HepG2 (cell line): Measurements from ENCODE around the gene OBSL1. TPM values are rescaled to one million over a fixed set of nuclear protein-coding genes. Genes with fewer than 3 reads are reported as not detected.

Source experiments
- AGO2 ChIP-seq: fragments of 200-400 bp; formaldehyde crosslinking; optimal IDR thresholded peaks from 2 replicates; pipeline ENCODE3; 2017; ENCODE audit warnings: mild to moderate bottlenecking, low read depth, low read length, moderate library complexity
- AKAP8 ChIP-seq: sonication (generic); formaldehyde crosslinking; IDR thresholded peaks from 2 replicates; pipeline ENCODE4 v1.5.1; 2020; ENCODE audit warnings: mild to moderate bottlenecking, missing genetic modification reagents
- ETV5 ChIP-seq: IDR thresholded peaks from 2 replicates; pipeline ENCODE4 v1.6.1; 2018; ENCODE audit warnings: missing biosample characterization, missing genetic modification reagents, inconsistent platforms, borderline replicate concordance
- FOSL1 ChIP-seq: sonication (generic); formaldehyde crosslinking; IDR thresholded peaks from 2 replicates; pipeline ENCODE4 v1.9.0; 2021; ENCODE audit warnings: missing genetic modification reagents, borderline replicate concordance
- HHEX ChIP-seq: IDR thresholded peaks from 2 replicates; pipeline ENCODE4 v1.6.1; 2016; ENCODE audit warnings: control low read depth
- HOXD1 ChIP-seq: sonication (generic); formaldehyde crosslinking; IDR thresholded peaks from 2 replicates; pipeline ENCODE4 v1.5.0; 2020; ENCODE audit warnings: missing genetic modification reagents
- ISL2 ChIP-seq: sonication (generic); formaldehyde crosslinking; IDR thresholded peaks from 2 replicates; pipeline ENCODE4 v1.5.0; 2020; ENCODE audit warnings: missing genetic modification reagents
- KDM6A ChIP-seq: IDR thresholded peaks from 2 replicates; pipeline ENCODE4 v1.6.1; 2016; ENCODE audit warnings: low read depth
- MAF1 ChIP-seq: sonication (generic); formaldehyde crosslinking; IDR thresholded peaks from 2 replicates; pipeline ENCODE4 v1.5.0; 2020; ENCODE audit warnings: missing genetic modification reagents, borderline replicate concordance
- MED1 ChIP-seq: sonication (generic); formaldehyde crosslinking; IDR thresholded peaks from 2 replicates; pipeline ENCODE4 v1.4.0; 2020; ENCODE audit warnings: missing genetic modification reagents
- NRL ChIP-seq: sonication (generic); formaldehyde crosslinking; IDR thresholded peaks from 2 replicates; pipeline ENCODE4 v1.5.0; 2020; ENCODE audit warnings: missing genetic modification reagents, mild to moderate bottlenecking, moderate library complexity, borderline replicate concordance
- PHB2 ChIP-seq: fragments of 450-650 bp; IDR thresholded peaks from 2 replicates; pipeline ENCODE4 v1.6.1; 2018; ENCODE audit not compliant: partially characterized antibody
- ZBTB38 ChIP-seq: sonication (generic); formaldehyde crosslinking; IDR thresholded peaks from 2 replicates; pipeline ENCODE4 v1.5.1; 2020; ENCODE audit warnings: mild to moderate bottlenecking, missing genetic modification reagents
- ZNF160 ChIP-seq: sonication (generic); formaldehyde crosslinking; IDR thresholded peaks from 2 replicates; pipeline ENCODE4 v1.8.0; 2022; ENCODE audit warnings: mild to moderate bottlenecking, inconsistent platforms, missing genetic modification reagents
- ZNF326 ChIP-seq: sonication (generic); formaldehyde crosslinking; IDR thresholded peaks from 2 replicates; pipeline ENCODE4 v1.4.0; 2020; ENCODE audit warnings: missing genetic modification reagents, borderline replicate concordance
- ZNF572 ChIP-seq: sonication (generic); formaldehyde crosslinking; IDR thresholded peaks from 2 replicates; pipeline ENCODE4 v1.5.1; 2020; ENCODE audit warnings: mild to moderate bottlenecking, missing genetic modification reagents
- ZNF605 ChIP-seq: sonication (generic); formaldehyde crosslinking; IDR thresholded peaks from 2 replicates; pipeline ENCODE4 v1.8.0; 2022; ENCODE audit warnings: mild to moderate bottlenecking, missing genetic modification reagents
- ZNF788 ChIP-seq: sonication (generic); formaldehyde crosslinking; IDR thresholded peaks from 2 replicates; pipeline ENCODE4 v1.5.0; 2020; ENCODE audit warnings: mild to moderate bottlenecking, missing genetic modification reagents, borderline replicate concordance
- polyA plus RNA-seq, 8 experiments: library from polyadenylated mRNA; depleted of rRNA in 3 of 8; stranded (reverse) in 7 of 8; unstranded in 1 of 8; fragments of >200 nt; fragmentation: Illumina TruSeq in 4 of 8; extraction: Trizol in 4 of 8; gene quantifications; 2 replicates each; pipeline versions ENCODE4 v1.2.1 to v1.2.3, GENCODE V29; 2011 to 2016; ENCODE audit warnings: low read depth in 4 of 8, missing spikeins in 1 of 8, mixed read lengths in 1 of 8; ENCODE audit not compliant: insufficient read depth in 1 of 8
- total RNA-seq, 5 experiments: library from RNA; depleted of rRNA; stranded (reverse); fragments of >200 nt; fragmentation: Illumina TruSeq; extraction: Trizol; gene quantifications; 2 replicates each; pipeline ENCODE4 v1.2.3, GENCODE V29; 2016; ENCODE audit warnings: low read depth in 1 of 5
- TF ChIP-seq, protein P1 (sequence below): sonication (generic); formaldehyde crosslinking; IDR thresholded peaks from 2 replicates; pipeline ENCODE4 v1.5.1; 2020; ENCODE audit warnings: missing genetic modification reagents, mild to moderate bottlenecking, borderline replicate concordance
- TF ChIP-seq, protein P2 (sequence below): IDR thresholded peaks from 2 replicates; pipeline ENCODE4 v1.6.1; 2016; ENCODE audit warnings: control low read depth
- TF ChIP-seq, protein P3 (sequence below): sonication (generic); formaldehyde crosslinking; IDR thresholded peaks from 2 replicates; pipeline ENCODE4 v1.5.1; 2020; ENCODE audit warnings: missing genetic modification reagents, mild to moderate bottlenecking, borderline replicate concordance
- TF ChIP-seq, protein P4 (sequence below): sonication (generic); formaldehyde crosslinking; IDR thresholded peaks from 2 replicates; pipeline ENCODE4 v1.4.0; 2020; ENCODE audit warnings: mild to moderate bottlenecking, missing genetic modification reagents
- TF ChIP-seq, protein P5 (sequence below): sonication (generic); formaldehyde crosslinking; IDR thresholded peaks from 2 replicates; pipeline ENCODE4 v1.4.0; 2020; ENCODE audit warnings: missing genetic modification reagents, mild to moderate bottlenecking, borderline replicate concordance

The OBSL1 gene
- total and polyA plus RNA-seq, 2 of the 13 experiments (the other 11 are each of a cell fraction or from before 2014, with no cell fraction given): 86.7 to 218 TPM

DNA sequence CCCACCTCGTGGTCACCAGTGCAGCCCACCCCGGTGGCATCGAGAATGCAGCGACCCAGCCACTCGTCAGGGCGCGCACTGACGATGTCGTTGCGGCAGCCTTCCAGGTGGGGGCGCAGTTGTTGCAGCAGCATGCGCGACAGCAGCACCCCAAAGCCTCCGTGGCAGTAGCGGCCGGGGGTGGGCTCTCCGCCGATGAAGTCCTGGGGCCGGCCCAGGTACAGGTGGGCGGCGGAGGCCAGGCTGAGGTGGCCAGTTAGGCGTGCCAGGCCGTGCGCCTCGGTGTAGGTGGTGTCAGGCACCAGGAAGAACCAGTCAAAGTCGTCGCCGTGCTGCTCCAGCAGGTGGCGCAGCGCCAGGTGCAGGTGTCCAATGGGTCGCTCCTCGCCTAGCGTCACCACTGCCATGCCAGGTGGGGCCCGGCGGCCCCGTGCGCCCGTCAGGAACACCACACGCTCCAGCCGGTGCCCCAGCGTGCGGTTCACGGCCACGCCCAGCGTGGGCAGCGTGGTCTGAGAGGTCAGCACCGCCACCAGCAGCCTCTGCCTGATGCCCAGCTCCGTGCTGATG is 29.6 kb downstream of the OBSL1 start (continued):
- TF ChIP-seq, protein P1, sequence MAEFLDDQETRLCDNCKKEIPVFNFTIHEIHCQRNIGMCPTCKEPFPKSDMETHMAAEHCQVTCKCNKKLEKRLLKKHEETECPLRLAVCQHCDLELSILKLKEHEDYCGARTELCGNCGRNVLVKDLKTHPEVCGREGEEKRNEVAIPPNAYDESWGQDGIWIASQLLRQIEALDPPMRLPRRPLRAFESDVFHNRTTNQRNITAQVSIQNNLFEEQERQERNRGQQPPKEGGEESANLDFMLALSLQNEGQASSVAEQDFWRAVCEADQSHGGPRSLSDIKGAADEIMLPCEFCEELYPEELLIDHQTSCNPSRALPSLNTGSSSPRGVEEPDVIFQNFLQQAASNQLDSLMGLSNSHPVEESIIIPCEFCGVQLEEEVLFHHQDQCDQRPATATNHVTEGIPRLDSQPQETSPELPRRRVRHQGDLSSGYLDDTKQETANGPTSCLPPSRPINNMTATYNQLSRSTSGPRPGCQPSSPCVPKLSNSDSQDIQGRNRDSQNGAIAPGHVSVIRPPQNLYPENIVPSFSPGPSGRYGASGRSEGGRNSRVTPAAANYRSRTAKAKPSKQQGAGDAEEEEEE: peak; percentile 79; the same call in 1 of the 2 replicates
- TF ChIP-seq MED1: peak; percentile 79
- TF ChIP-seq HHEX (CRISPR knock-in tag): no peak; the same call in 1 of the 2 replicates
- peak; percentile 84; the same call in 1 of the 2 replicates for TF ChIP-seq HOXD1
- TF ChIP-seq ZNF605 (CRISPR knock-in tag): no peak
- peak; percentile 93 for TF ChIP-seq NRL (CRISPR knock-in tag)
- no peak for TF ChIP-seq FOSL1 (CRISPR knock-in tag)
- no peak for TF ChIP-seq ZNF326
- TF ChIP-seq, protein P2, sequence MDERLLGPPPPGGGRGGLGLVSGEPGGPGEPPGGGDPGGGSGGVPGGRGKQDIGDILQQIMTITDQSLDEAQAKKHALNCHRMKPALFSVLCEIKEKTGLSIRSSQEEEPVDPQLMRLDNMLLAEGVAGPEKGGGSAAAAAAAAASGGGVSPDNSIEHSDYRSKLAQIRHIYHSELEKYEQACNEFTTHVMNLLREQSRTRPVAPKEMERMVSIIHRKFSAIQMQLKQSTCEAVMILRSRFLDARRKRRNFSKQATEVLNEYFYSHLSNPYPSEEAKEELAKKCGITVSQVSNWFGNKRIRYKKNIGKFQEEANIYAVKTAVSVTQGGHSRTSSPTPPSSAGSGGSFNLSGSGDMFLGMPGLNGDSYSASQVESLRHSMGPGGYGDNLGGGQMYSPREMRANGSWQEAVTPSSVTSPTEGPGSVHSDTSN (CRISPR knock-in tag): no peak
- TF ChIP-seq ISL2 (CRISPR knock-in tag): peak; percentile 69
- peak; percentile 74 for TF ChIP-seq AGO2
- TF ChIP-seq, protein P3, sequence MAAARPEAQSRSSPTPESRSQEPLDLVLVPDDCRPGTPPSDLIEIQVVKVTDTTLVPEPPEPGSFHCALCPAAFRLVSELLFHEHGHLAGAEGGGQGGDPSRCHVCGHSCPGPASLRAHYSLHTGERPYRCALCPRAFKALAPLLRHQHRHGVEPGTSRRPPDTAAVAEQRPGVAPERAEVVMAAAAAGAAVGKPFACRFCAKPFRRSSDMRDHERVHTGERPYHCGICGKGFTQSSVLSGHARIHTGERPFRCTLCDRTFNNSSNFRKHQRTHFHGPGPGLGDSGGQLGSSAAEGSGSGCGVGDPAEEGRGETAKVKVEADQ: no peak
- TF ChIP-seq, protein P4, sequence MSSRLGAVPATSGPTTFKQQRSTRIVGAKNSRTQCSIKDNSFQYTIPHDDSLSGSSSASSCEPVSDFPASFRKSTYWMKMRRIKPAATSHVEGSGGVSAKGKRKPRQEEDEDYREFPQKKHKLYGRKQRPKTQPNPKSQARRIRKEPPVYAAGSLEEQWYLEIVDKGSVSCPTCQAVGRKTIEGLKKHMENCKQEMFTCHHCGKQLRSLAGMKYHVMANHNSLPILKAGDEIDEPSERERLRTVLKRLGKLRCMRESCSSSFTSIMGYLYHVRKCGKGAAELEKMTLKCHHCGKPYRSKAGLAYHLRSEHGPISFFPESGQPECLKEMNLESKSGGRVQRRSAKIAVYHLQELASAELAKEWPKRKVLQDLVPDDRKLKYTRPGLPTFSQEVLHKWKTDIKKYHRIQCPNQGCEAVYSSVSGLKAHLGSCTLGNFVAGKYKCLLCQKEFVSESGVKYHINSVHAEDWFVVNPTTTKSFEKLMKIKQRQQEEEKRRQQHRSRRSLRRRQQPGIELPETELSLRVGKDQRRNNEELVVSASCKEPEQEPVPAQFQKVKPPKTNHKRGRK (CRISPR knock-in tag): no peak
- no peak for TF ChIP-seq KDM6A
- 0 out of 2 replicates have a peak, but pooled peaks have one; percentile 30 for TF ChIP-seq ZNF572 (CRISPR knock-in tag)
- peak; percentile 39; the same call in 1 of the 2 replicates for TF ChIP-seq ETV5 (CRISPR knock-in tag)
- TF ChIP-seq ZNF788 (CRISPR knock-in tag): peak; percentile 92; the same call in 1 of the 2 replicates
- TF ChIP-seq ZNF160: no peak
- TF ChIP-seq, protein P5, sequence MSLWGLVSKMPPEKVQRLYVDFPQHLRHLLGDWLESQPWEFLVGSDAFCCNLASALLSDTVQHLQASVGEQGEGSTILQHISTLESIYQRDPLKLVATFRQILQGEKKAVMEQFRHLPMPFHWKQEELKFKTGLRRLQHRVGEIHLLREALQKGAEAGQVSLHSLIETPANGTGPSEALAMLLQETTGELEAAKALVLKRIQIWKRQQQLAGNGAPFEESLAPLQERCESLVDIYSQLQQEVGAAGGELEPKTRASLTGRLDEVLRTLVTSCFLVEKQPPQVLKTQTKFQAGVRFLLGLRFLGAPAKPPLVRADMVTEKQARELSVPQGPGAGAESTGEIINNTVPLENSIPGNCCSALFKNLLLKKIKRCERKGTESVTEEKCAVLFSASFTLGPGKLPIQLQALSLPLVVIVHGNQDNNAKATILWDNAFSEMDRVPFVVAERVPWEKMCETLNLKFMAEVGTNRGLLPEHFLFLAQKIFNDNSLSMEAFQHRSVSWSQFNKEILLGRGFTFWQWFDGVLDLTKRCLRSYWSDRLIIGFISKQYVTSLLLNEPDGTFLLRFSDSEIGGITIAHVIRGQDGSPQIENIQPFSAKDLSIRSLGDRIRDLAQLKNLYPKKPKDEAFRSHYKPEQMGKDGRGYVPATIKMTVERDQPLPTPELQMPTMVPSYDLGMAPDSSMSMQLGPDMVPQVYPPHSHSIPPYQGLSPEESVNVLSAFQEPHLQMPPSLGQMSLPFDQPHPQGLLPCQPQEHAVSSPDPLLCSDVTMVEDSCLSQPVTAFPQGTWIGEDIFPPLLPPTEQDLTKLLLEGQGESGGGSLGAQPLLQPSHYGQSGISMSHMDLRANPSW: 0 out of 2 replicates have a peak, but pooled peaks have one; percentile 0
- TF ChIP-seq AKAP8 (CRISPR knock-in tag): no peak
- peak; percentile 96 for TF ChIP-seq ZBTB38 (CRISPR knock-in tag)
- no peak for TF ChIP-seq MAF1 (CRISPR knock-in tag)
- TF ChIP-seq PHB2: no peak
